DMS153 treated with DMSO at 0.1 percent for 48 hours (cell line): ENCODE data around the gene CISD3.

Experiments used
- DNase-seq: peaks from one replicate; lab custom pipeline; 2025; ENCODE audit not compliant: unreplicated experiment; lab: John Stamatoyannopoulos, UW

The CISD3 gene

DNA sequence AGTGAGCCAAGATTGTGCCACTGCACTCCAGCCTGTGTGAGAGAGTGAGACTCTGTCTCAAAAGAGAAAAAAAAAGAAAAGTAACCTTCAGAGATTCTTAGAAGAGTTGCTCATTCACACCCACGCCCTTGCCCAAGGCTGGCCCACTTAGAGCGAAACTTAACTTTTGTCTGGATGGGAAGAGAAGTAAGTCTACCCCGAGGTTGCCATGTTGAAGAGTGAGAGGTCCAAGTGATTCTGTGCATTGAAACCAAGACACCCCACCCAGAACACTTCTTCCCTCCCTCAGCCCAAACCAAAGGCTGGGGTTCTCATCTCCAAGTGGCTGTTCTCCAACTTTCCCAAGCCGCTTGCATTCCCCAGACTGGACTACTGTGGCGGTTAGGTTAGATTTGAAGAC is 2.4 kb upstream of the CISD3 start:
- DNase-seq: no peak

- no peak for DNase-seq
Observed at GRCh38 chr17:38728290-38728831, 1.8 kb upstream of the CISD3 start.

DNA sequence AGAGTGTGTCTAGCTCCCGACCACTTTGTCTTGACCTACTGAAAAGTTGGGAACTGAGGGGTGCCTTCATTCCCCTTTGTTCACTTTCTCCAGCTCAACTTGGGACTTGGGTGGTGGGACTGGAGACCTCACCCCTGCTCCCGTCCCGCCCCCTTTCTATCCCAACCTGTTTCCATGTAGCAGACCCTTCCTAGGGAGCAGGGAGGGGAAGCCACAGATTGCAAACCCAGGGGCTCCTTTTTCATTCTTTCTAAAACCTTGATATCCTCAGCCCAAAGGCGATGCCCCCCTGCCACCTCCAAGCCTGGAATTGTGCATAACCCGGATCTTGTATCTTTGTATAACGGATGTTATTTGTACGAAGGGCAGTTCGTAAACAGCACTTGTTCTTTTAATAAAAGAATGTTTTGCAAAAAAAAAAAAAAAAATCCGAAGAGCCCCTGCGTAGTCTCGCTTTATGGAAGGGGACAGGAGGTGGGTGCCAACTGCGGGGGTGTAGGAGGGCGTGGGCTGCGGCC is 714 bp upstream of the CISD3 start:
- DNase-seq: no peak

DNA sequence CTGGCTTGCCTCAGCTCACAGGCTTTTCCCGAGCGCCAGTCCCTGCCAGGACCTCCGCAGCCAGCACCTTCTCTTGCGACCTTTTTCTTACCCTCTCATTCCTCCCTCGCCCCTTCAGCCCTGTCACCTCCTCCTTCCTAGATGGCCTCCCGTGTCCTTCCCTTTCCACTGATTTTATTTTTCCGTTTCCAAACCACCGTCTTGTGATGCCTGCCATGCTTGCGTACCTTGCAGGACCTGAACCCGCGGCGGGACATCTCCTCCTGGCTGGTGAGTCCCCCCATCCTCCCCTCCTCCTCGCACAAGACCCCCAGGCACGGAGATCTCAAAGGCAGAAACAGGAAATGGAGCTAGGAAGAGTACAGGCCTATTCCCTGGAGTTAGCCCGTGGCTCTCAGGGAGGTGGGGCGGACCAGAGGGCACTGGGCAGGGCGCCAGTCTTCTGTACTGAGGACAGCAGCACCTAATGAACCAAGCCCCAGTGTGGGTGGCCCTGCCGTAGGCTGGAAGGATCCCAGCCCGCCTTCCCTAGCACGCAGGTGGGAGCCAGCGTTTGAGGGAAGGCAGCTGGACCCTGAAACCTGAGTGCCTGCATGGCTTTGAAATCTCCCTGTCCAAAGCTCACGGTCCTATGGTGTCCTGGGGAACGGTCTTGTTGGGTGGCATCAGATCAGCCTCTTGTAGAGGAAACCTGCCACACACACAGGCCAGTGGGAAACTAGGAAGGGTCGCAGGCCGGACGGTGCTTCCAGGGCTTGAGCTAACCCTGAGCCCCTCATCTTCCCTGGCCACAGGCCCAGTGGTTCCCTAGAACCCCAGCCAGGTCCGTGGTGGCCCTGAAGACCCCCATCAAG is 612 bp downstream of the CISD3 start:
- DNase-seq: peak; percentile 56

- DNase-seq: no peak
Observed at GRCh38 chr17:38731526-38732294, 1.6 kb downstream of the CISD3 start.

DNA sequence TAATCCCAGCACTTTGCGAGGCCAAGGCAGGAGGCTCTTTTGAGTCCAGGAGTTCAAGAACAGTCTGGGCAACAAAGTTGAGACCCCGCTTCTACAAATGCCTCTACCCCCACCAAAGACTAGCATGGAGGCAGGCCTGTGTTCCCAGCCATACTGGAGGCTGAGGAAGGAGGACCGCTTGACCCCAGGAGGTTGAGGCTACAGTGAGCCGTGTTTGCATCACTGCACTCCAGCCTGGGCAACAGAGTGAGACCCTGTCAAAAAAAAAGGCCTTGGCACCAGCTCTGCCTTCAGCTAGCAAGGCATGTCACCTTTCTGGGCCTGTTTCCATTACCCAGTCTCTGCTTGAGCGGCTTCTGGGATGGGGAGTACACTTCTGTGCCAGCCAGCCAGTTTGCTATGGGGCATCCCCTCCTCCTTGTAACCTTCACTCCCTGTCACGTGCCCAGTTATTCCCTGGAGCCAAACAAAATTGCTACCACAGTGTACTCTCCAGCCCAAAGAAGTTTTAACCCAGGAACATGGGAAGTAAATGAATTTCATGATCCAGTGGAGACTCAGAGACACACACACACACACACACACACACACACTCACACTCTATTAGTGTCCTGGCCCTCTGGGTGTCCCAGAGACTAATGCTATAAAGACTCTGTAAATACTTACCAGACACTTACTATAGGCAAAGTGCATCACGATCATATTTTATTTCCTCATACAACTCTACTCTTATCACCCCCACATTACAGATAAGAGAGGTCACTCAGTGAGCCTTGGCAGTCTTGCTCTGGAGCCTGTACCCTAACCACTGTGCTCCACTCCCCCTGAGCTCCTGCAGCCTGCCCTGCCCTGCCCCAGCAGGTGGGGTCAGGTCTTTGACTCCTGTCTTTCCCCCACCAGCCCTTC is 2.5 kb downstream of the CISD3 start:
- no peak for DNase-seq

- no peak for DNase-seq
Observed at GRCh38 chr17:38733282-38733981, 3.3 kb downstream of the CISD3 start.

DNA sequence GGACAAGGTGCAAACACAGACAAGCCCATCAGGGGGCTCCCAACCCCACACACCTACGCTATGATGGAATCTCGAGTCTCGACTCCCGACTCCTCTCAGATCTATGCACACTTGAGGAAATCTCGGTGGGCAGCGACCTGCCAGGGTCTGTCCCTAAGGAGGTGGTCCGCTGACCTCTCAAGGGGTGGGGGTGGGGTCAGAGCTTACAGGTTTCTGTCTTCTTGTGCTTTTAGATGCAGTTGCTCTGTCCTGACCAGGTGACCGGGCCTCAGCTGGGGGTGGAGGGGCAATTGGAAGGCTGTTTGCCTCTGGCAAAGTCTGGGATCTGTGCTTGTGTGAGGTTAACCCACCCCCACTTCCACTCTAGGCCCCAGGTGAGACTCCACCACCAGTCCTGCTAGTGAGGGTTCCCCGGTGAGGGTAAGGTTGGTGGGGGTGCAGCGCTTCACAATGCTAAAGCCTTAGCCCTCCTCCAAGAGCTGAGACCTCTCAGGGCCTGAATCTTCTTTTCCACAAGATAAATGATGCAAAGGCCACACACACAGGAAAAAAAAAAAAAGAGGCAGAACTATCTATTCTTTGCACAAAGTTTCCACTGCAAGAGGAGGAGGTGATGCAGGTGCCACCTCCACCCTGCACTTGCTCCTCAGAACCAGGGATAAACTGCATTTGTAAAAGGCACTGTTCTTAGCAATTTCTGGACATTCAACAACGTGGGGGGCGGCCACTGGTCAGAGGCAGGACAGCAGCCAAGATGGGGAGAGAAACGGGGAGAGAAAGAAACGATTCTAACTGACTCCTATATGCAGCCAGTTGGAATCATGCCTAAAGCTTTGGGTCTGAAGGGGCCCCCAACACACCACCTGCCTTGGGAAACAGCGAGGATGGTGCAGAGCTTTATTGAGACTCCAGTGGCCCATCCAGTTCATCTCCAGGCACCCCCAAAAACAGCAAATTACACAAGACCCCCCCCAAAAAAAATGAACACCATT is 4.1 kb downstream of the CISD3 start:
- no peak for DNase-seq

DNA sequence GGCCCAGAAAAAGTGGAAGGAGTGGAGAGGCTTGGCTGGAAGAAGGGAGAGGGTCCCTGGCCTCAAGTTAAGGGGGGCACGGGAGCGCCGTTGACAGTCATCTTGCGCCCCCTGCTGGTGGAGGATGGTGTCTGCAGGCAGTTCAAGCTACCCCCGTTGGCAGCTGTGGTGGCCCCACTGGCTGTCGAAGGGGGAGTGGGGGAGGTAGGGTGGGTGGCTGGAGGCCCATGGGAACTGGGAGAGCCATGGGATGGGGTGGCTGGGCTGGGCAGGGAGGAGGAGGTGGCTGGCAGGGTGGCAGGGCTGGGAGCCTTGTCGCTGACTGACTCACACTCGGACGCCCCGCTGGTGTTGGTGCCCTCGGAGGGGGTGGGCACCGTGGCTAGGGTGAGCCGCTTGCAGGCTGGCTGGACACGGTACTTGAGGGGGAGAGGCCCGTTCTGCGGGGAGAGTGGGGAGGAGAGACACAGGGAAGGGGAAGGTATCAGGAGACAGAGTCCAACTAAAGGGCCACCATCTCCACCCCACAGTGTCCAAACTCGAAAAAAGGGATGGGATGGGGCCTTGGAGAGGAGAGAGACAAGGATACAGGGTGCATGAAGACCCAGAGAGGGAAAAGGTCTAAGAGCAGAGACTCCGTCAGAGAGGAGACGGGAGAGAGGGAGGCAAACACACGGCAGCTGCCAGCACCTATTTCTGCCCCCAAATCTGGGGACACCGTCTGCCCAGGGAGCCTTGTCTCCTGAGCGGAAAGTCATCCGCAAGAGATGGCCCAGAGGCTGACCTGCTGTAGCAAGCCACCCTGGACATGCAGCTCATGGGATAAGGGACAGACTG is 5.2 kb downstream of the CISD3 start:
- DNase-seq: peak; percentile 33

DNA sequence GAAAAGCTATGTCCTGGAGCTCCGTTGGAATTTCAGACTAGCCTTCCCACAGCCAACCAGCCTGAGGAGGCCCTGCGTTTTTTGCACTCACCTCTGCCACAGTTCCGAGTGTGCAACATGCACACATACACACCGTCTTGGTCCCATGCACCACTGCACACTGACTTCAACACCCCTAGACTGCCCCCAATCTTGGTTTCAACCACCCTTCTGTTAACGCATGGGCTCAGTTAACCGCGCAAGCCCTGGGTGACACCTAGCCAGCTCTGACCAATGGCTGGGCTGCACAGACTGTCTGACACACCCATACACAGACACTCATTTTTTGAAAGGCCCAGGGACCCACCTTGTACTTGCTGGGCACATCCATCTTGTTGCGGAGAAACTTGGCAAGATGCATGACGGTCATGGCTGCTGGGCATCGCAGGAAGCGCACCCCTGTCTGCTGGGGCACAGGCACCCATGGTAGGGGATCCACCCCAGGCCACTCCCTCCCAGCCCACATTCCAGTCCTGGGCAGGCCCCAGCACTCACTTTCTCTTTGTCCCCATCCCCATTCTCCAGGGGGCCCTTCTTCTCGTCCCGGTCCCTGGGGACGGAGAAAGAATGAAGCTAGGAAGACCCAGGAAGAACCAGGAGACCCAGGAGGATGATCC is 8.0 kb downstream of the CISD3 start:
- DNase-seq: no peak

DNA sequence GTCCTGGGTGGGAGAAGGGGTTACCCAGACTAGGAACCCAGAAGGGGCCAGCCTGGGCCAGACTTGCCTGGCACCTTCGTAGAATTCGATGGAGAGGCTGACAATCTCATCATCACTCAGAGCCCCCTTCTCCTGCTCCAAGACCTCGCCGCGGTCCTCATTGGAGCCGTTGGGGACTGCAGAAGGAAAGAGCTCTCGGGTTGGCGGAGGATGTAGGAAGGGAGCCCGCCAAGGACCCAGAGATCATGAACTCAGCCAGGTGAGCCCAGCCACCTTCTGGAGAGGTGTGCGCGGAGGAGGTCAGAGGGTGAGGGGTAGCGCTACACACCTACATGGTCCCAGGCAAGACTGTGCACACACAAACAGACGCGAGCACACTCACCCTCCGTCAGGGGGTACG is 8.5 kb downstream of the CISD3 start:
- no peak for DNase-seq

- no peak for DNase-seq
Observed at GRCh38 chr17:38739305-38739704, 9.2 kb downstream of the CISD3 start.

- no peak for DNase-seq
Observed at GRCh38 chr17:38740044-38740443, 9.9 kb downstream of the CISD3 start.

GRCh38 chr17:38740806-38741205 is 10.7 kb downstream of the CISD3 start:
- DNase-seq: no peak

DNA sequence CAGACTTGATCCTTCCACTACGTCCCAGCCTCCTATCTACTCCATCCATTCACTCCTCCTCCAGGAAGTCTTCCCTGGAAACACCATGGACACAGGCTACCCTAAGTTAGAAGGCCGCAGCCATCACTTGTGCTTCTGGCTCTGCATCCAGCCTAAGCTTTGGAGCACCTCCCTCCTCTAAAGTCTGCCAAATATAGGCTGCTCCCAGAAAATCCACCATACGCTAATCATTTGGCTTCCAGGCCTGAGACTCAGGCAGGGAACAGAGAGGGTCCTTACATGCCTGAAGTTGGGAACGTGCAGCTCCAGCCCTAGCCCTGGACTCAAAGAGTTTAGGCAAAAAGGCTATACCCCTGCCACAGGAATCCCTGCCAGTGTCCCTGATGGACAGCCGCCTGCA is 11.3 kb downstream of the CISD3 start:
- DNase-seq: no peak

DNA sequence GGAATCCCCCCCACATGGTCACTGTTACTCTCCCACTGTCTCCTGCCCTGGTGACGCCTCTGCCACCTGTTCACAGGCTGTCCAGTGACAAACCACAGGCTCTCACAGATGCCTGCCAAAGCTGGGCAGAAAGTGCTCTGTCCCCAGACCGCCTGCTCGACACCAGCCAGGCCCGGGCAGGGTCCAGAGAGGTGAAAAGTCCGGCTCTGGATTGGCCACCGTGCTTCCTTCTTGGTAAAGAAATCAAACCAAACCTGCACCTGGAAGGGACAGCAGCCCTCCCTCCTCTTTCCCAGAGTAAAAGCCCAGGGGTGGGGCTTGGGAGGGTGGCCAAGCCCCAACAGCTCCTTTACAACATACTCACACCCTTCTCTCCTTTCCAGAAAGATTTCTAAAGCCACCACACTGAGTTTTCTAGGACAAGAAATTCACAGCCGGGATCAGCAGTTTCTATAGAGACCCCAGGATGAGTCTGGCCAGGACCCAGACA is 11.8 kb downstream of the CISD3 start:
- DNase-seq: no peak
